C1 segment of cervical spinal cord (tissue), 14 donors: ENCODE measurements around the gene FAM200B.

Experiments used
- DNase-seq, 14 donors: peaks; one replicate each; lab custom pipeline; 2025; lab: John Stamatoyannopoulos, UW

The FAM200B gene

GRCh38 chr4:15736514-15737050 is 55.0 kb downstream of the FAM200B start:
- no peak for DNase-seq

- no peak for DNase-seq
Measured at GRCh38 chr4:15737255-15737654, 55.6 kb downstream of the FAM200B start.

DNA sequence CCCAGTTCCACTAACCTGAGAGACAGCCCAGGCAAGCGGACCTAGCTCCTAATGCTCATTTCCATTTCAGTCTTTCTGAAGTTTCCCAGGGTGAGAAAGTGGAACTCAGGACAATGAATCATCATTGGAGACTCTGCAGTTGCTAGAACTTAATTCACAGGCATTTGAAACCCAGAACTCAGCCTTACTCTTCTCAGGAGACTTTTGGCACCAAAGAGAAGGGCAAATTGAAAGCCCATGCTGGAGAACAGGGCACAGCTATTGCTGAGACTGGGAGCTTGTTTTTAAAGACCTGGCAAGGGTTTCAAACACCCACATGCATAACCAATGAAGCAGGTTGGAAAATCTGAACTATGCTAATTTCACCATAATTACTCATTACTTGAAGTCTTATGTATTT is 57.2 kb downstream of the FAM200B start:
- peak in 3 of 14 donors; percentile 6 to 25 (median 6) for DNase-seq
